MCF 10A (cell line): ENCODE data around the gene CEP63. TPM values are rescaled to one million over a fixed set of nuclear protein-coding genes. Genes with fewer than 3 reads are reported as not detected.

Experiments
- BruUV-seq: library from RNA; stranded (reverse); fragments of 400-500 nt; replicated peaks from 2 replicates; lab custom pipeline; 2021; lab: Mats Ljungman, UMichigan
- CTCF ChIA-PET: fragments of 300-600 bp; sonication (Branson Sonifier 250); formaldehyde crosslinking; extraction: SDS; loops from one replicate; lab custom pipeline; 2021; ENCODE audit warnings: antibody characterized with exemption, inconsistent platforms; lab: Yijun Ruan, JAX
- POLR2A ChIA-PET: fragments of 300-600, 350-650 bp; sonication (Branson Sonifier 250); formaldehyde crosslinking; extraction: SDS; loops from one replicate; lab custom pipeline; 2020; ENCODE audit warnings: antibody characterized with exemption, inconsistent platforms; lab: Yijun Ruan, JAX
- DNase-seq: peaks from one replicate; pipeline ENCODE4 v3.0.0-alpha.2; 2018; ENCODE audit not compliant: unreplicated experiment
- H3K27ac Mint-ChIP-seq: one replicate; pipeline ENCODE4 v1.8.0; 2022; ENCODE audit warnings: mild to moderate bottlenecking, low read depth, mixed read lengths; ENCODE audit not compliant: unreplicated experiment
- H3K27me3 Mint-ChIP-seq: one replicate; pipeline ENCODE4 v1.8.0; 2022; ENCODE audit warnings: mixed read lengths; ENCODE audit not compliant: insufficient read depth, unreplicated experiment
- H3K36me3 Mint-ChIP-seq: one replicate; pipeline ENCODE4 v1.8.0; 2022; ENCODE audit warnings: mild to moderate bottlenecking, moderate library complexity, mixed read lengths; ENCODE audit not compliant: insufficient read depth, unreplicated experiment
- H3K4me1 Mint-ChIP-seq: one replicate; pipeline ENCODE4 v1.8.0; 2022; ENCODE audit warnings: mixed read lengths; ENCODE audit not compliant: insufficient read depth, unreplicated experiment
- H3K4me3 Mint-ChIP-seq: one replicate; pipeline ENCODE4 v1.8.0; 2022; ENCODE audit warnings: mild to moderate bottlenecking, moderate library complexity, mixed read lengths; ENCODE audit not compliant: unreplicated experiment
- H3K9me3 Mint-ChIP-seq: one replicate; pipeline ENCODE4 v1.8.0; 2022; ENCODE audit warnings: mixed read lengths; ENCODE audit not compliant: unreplicated experiment
- intact Hi-C: fragments of 100-400 bp; cut with micrococcal nuclease; formaldehyde crosslinking; loops from 2 replicates; pipeline ENCODE4 v1.14.1; 2022
- total RNA-seq: library from RNA; stranded (reverse); gene quantifications from 2 replicates; pipeline ENCODE4 v1.2.3, GENCODE V29; 2022
- TF ChIP-seq, protein P1 (sequence below): fragments of 200-600 bp; IDR thresholded peaks from one replicate; pipeline ENCODE4 v1.8.0; 2022; ENCODE audit warnings: antibody characterized with exemption, mild to moderate bottlenecking; ENCODE audit not compliant: unreplicated experiment

Gene CEP63
- total RNA-seq, 1 experiment from 2014 or later = 40.0 TPM

DNA sequence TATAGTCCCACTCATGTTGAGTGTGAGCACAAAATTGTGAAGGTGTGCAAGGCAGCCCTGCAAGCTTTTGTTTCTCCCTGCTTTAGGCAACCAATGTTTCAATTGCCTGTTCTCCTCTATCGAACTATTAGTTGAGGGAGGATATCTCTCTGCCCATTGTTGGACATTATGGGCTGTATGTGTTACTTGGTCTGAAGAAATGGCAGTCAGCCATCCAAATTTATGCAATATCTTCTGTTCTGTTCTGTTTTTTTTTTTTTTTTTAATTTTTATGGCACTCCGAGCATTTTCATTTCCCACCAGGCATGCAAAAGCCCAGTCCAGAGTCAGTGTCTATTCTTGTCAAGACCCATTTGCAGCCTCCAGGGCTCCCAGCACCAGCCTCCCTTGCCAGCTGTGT lies 44.0 kb upstream of the CEP63 start:
- no TSS peak for BruUV-seq
- no peaks in the 10 kb centered on the region for H3K27me3 Mint-ChIP-seq
- H3K4me1 Mint-ChIP-seq = peaks cover 51% of the 10 kb centered on the region
- intact Hi-C loops = no loop called here
- H3K27ac Mint-ChIP-seq = no peak overlapping the region
- POLR2A ChIA-PET = interaction anchor here (0.6 kb wide), 1 partner anchor 521 kb away, joined by 3 read pairs; no protein-coding TSS in a partner anchor
- H3K36me3 Mint-ChIP-seq = no peaks in the 10 kb centered on the region
- DNase-seq = peak; percentile 28
- H3K4me3 Mint-ChIP-seq = no peak overlapping the region
- CTCF ChIA-PET = interaction anchor here (0.6 kb wide), 1 partner anchor 133 kb away, joined by 3 read pairs; no protein-coding TSS in a partner anchor
- peaks cover 9% of the 10 kb centered on the region for H3K9me3 Mint-ChIP-seq
- TF ChIP-seq, protein P1, sequence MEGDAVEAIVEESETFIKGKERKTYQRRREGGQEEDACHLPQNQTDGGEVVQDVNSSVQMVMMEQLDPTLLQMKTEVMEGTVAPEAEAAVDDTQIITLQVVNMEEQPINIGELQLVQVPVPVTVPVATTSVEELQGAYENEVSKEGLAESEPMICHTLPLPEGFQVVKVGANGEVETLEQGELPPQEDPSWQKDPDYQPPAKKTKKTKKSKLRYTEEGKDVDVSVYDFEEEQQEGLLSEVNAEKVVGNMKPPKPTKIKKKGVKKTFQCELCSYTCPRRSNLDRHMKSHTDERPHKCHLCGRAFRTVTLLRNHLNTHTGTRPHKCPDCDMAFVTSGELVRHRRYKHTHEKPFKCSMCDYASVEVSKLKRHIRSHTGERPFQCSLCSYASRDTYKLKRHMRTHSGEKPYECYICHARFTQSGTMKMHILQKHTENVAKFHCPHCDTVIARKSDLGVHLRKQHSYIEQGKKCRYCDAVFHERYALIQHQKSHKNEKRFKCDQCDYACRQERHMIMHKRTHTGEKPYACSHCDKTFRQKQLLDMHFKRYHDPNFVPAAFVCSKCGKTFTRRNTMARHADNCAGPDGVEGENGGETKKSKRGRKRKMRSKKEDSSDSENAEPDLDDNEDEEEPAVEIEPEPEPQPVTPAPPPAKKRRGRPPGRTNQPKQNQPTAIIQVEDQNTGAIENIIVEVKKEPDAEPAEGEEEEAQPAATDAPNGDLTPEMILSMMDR = no peak

DNA sequence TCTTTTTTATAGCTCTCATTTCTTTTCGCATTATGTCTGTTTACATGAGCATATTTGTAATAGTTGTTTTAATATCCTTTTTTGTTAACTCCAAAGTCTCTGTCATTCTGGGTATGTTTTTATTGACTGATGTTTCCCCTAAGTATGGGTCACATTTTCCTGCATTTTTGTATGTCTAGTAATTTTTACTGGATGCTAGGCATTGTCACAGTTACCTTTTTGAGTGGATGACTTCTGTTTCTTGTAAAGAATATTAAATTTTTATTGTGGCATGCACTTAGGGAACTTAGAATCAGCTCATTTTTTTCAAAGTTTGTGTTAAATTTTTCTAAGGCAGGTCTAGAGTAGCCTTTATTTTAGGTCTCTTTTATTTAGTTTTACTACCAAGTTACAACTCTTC lies 40.8 kb upstream of the CEP63 start:
- TF ChIP-seq, protein P1 = no peak
- Mint-ChIP-seq H3K9me3 (peaks cover 9% of the 10 kb centered on the region), H3K27ac (no peak overlapping the region), H3K36me3 (no peaks in the 10 kb centered on the region), H3K4me3 (no peak overlapping the region), H3K27me3 (no peaks in the 10 kb centered on the region), H3K4me1 (peaks cover 53% of the 10 kb centered on the region)
- no TSS peak for BruUV-seq
- intact Hi-C loops = no loop called here
- DNase-seq = no peak
- ChIA-PET CTCF (interaction anchor here (0.5 to 7.0 kb wide), 8 partner anchors 10 to 153 kb away, joined by 3 to 58 read pairs (median 4); no protein-coding TSS in a partner anchor), POLR2A (interaction anchor here (0.6 to 3.4 kb wide), 10 partner anchors 9 to 646 kb away, joined by 3 to 25 read pairs (median 4); partner anchors contain the start of gene AMOTL2)

DNA sequence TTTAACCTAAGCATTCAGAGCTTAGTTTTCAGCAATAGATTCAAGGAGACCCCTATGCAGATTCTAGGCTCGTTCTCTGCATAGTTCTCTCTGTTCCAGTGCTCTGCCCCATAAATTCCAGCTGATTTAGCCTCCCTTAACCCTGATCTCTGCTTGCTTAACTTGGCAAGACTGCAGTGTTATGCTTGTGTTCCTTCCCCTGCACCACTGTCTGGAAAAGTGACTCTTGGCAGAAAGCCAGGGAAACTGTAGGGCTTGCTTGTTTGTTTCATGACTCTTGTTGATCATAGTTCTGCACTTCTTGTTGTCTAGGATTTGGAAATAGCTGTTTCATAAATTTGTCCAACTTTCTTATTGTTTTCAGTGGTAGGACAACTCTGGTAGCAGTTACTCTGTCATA lies 40.2 kb upstream of the CEP63 start:
- H3K27ac Mint-ChIP-seq = peak overlapping the region; percentile 78
- H3K27me3 Mint-ChIP-seq = no peaks in the 10 kb centered on the region
- ChIA-PET CTCF (interaction anchor here (0.6 to 7.0 kb wide), 16 partner anchors 9 to 837 kb away, joined by 3 to 58 read pairs (median 4); no protein-coding TSS in a partner anchor), POLR2A (interaction anchor here (0.6 to 3.4 kb wide), 13 partner anchors 9 to 202 kb away, joined by 3 to 25 read pairs (median 3); partner anchors contain the start of gene AMOTL2)
- H3K9me3 Mint-ChIP-seq = peaks cover 9% of the 10 kb centered on the region
- peak; percentile 89 for DNase-seq
- TF ChIP-seq, protein P1 = no peak
- intact Hi-C loops = no loop called here
- BruUV-seq = no TSS peak
- peaks cover 53% of the 10 kb centered on the region for H3K4me1 Mint-ChIP-seq
- no peak overlapping the region for H3K4me3 Mint-ChIP-seq
- no peaks in the 10 kb centered on the region for H3K36me3 Mint-ChIP-seq

DNA sequence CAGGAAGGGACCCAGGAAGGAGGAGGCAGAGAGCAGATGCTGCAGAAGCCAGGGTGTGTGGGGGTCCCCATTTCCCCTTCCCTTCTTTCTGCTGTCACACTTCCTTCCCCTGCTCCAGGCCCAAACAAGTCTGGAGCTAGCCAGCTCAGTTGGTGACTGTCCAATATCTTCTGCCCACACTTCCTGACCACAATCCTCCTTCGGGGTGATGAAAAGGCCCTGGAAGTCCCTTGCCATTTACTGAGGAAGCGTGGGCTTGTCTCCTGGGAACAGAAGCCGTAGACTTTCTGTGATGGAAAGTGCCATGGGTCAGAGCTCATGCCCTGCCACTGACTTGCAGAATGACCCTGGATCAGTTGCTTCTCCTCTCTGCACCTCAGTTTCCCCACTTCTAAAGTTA lies 39.1 kb upstream of the CEP63 start:
- no TSS peak for BruUV-seq
- Mint-ChIP-seq H3K9me3 (peaks cover 9% of the 10 kb centered on the region), H3K36me3 (no peaks in the 10 kb centered on the region), H3K27me3 (no peaks in the 10 kb centered on the region), H3K4me1 (peaks cover 45% of the 10 kb centered on the region), H3K4me3 (peak overlapping the region; percentile 23), H3K27ac (peak overlapping the region; percentile 78)
- TF ChIP-seq, protein P1 = no peak
- ChIA-PET CTCF (interaction anchor here (0.7 to 7.0 kb wide), 7 partner anchors 10 to 230 kb away, joined by 3 to 58 read pairs (median 5); no protein-coding TSS in a partner anchor), POLR2A (interaction anchor here (0.9 to 3.4 kb wide), 7 partner anchors 10 to 246 kb away, joined by 3 to 25 read pairs (median 4); partner anchors contain the start of gene AMOTL2)
- intact Hi-C loops = no loop called here
- peak; percentile 68 for DNase-seq
